Peyer's patch (tissue), 4 donors: Measurements from ENCODE around the gene TLK1.

Experiments
- CTCF ChIP-seq, 6 experiments: fragments of 450-650 bp in 4 of 6; fragments of 200-600 bp in 2 of 6; sonication (generic) in 1 of 6; IDR thresholded peaks; one replicate each; pipeline ENCODE4 v1.5.1; 2017 to 2019; ENCODE audit warnings: antibody characterized with exemption in 6 of 6, mild to moderate bottlenecking in 3 of 6, moderate library complexity in 1 of 6
- POLR2A ChIP-seq, 2 donors: fragments of 450-650 bp; IDR thresholded peaks; one replicate each; pipeline ENCODE4 v1.5.1; 2017; ENCODE audit warnings: antibody characterized with exemption in 2 of 2, mild to moderate bottlenecking in 2 of 2, moderate library complexity in 2 of 2

- TF ChIP-seq CTCF (IDR thresholded peaks at IDR 0.05) (no peak), POLR2A (IDR thresholded peaks at IDR 0.05) (no peak)
These were observed 169.1 kb downstream of the TLK1 start for GRCh38 chr2:170991398-170992182.
